IMR-90 (cell line): ENCODE data around the gene LOXL4. TPM values are rescaled to one million over a fixed set of nuclear protein-coding genes. Genes with fewer than 3 reads are reported as not detected.

ENCODE experiments used
- ATAC-seq: fragments of 200-7000 bp; cut with Tn5 transposase; 2 replicates; pipeline ENCODE4 v1.9.1; 2020; ENCODE audit warnings: low read depth, mild to moderate bottlenecking, moderate library complexity
- BruUV-seq: library from RNA; stranded (reverse); fragments of 400-500 nt; replicated peaks from 2 replicates; lab custom pipeline; 2021; lab: Mats Ljungman, UMichigan
- CTCF ChIA-PET: fragments of 300-600 bp; formaldehyde crosslinking; extraction: SDS; loops from one replicate; lab custom pipeline; 2021; ENCODE audit warnings: antibody characterized with exemption; lab: Yijun Ruan, JAX
- POLR2A ChIA-PET: fragments of 300-600 bp; sonication (Branson Sonifier 250); formaldehyde crosslinking; loops from one replicate; lab custom pipeline; 2022; ENCODE audit warnings: antibody characterized with exemption; ENCODE audit not compliant: unreplicated experiment; lab: Charles Lee
- DNase-seq: peaks from one replicate; pipeline ENCODE4 v3.0.0; 2013
- H2AFZ ChIP-seq: replicated peaks from 2 replicates; pipeline ENCODE3; 2013; ENCODE audit warnings: low read length, mild to moderate bottlenecking; ENCODE audit not compliant: poor library complexity
- H2AK5ac ChIP-seq: 2 replicates; pipeline ENCODE4 v1.6.1; 2013; ENCODE audit warnings: low read depth, low read length, inconsistent platforms
- H2AK9ac ChIP-seq: replicated peaks from 2 replicates; pipeline ENCODE3; 2013; ENCODE audit warnings: mild to moderate bottlenecking, low read depth, low read length, moderate library complexity; ENCODE audit not compliant: poor library complexity
- H2BK120ac ChIP-seq: 2 replicates; pipeline ENCODE4 v1.6.1; 2013; ENCODE audit warnings: low read depth, low read length, inconsistent platforms
- H2BK15ac ChIP-seq: 3 replicates; pipeline ENCODE4 v1.6.1; 2013; ENCODE audit warnings: low read depth, low read length, inconsistent platforms
- H2BK20ac ChIP-seq: 2 replicates; pipeline ENCODE4 v1.6.1; 2013; ENCODE audit warnings: low read depth, mild to moderate bottlenecking, inconsistent platforms, low read length, moderate library complexity
- H2BK5ac ChIP-seq: 2 replicates; pipeline ENCODE4 v1.6.1; 2013; ENCODE audit warnings: mild to moderate bottlenecking, low read depth, low read length, inconsistent platforms; ENCODE audit not compliant: poor library complexity, severe bottlenecking
- H3K14ac ChIP-seq: replicated peaks from 2 replicates; pipeline ENCODE4 v1.6.1; 2013; ENCODE audit warnings: low read depth, low read length, inconsistent platforms
- H3K18ac ChIP-seq: 2 replicates; pipeline ENCODE4 v1.6.1; 2013; ENCODE audit warnings: low read depth, low read length, control low read depth
- H3K23ac ChIP-seq: 2 replicates; pipeline ENCODE4 v1.6.1; 2013; ENCODE audit warnings: low read depth, low read length, inconsistent platforms
- H3K27ac ChIP-seq: 2 replicates; pipeline ENCODE4 v1.5.1; 2013; ENCODE audit warnings: mild to moderate bottlenecking, control low read depth, low read length; ENCODE audit not compliant: insufficient read depth
- H3K27me3 ChIP-seq: 2 replicates; pipeline ENCODE4 v1.6.1; 2013; ENCODE audit warnings: low read length; ENCODE audit not compliant: control insufficient read depth, insufficient read depth
- H3K36me3 ChIP-seq: 2 replicates; pipeline ENCODE4 v1.6.1; 2013; ENCODE audit warnings: low read length, mixed read lengths; ENCODE audit not compliant: control insufficient read depth, insufficient read depth
- H3K4ac ChIP-seq: 2 replicates; pipeline ENCODE4 v1.6.1; 2013; ENCODE audit warnings: low read depth, low read length, inconsistent platforms
- H3K4me1 ChIP-seq: 2 replicates; pipeline ENCODE4 v1.6.1; 2013; ENCODE audit warnings: low read length, mixed read lengths; ENCODE audit not compliant: control insufficient read depth, insufficient read depth
- H3K4me2 ChIP-seq: 2 replicates; pipeline ENCODE4 v1.6.1; 2013; ENCODE audit warnings: low read depth, mild to moderate bottlenecking, control low read depth, low read length, moderate library complexity
- H3K4me3 ChIP-seq: 2 replicates; pipeline ENCODE4 v1.5.1; 2013; ENCODE audit warnings: low read depth, mild to moderate bottlenecking, control low read depth, low read length, moderate library complexity; ENCODE audit not compliant: insufficient read depth
- H3K56ac ChIP-seq: 2 replicates; pipeline ENCODE4 v1.6.1; 2013; ENCODE audit warnings: low read length, inconsistent platforms; ENCODE audit not compliant: insufficient read depth; ENCODE audit errors: extremely low read depth
- H3K79me1 ChIP-seq, 2 experiments: 2 replicates each; pipeline ENCODE4 v1.6.1; 2013; ENCODE audit warnings: low read length in 2 of 2, inconsistent platforms in 1 of 2, low read depth in 1 of 2
- H3K9ac ChIP-seq: 2 replicates; pipeline ENCODE4 v1.6.1; 2013; ENCODE audit warnings: low read depth, low read length, control low read depth
- H3K9me1 ChIP-seq: 2 replicates; pipeline ENCODE4 v1.6.1; 2013; ENCODE audit warnings: low read length, inconsistent platforms; ENCODE audit not compliant: insufficient read depth
- H3K9me3 ChIP-seq: 2 replicates; pipeline ENCODE4 v1.6.1; 2013; ENCODE audit warnings: low read length; ENCODE audit not compliant: control insufficient read depth, insufficient read depth
- H4K20me1 ChIP-seq: 2 replicates; pipeline ENCODE4 v1.6.1; 2013; ENCODE audit warnings: low read length, inconsistent platforms; ENCODE audit not compliant: insufficient read depth
- H4K5ac ChIP-seq: 2 replicates; pipeline ENCODE4 v1.6.1; 2013; ENCODE audit warnings: mild to moderate bottlenecking, low read depth, low read length, control low read depth
- H4K8ac ChIP-seq, 2 experiments: 2 replicates each; pipeline ENCODE4 v1.6.1; 2013; ENCODE audit warnings: low read depth in 2 of 2, low read length in 2 of 2, control low read depth in 1 of 2, inconsistent platforms in 1 of 2
- H4K91ac ChIP-seq: 2 replicates; pipeline ENCODE4 v1.6.1; 2013; ENCODE audit warnings: low read depth, low read length, inconsistent platforms; ENCODE audit not compliant: insufficient read depth
- CEBPB ChIP-seq: IDR thresholded peaks from 2 replicates; pipeline ENCODE4 v1.6.1; 2012; ENCODE audit warnings: low read depth, low read length, improper control_type of control experiment
- ELK1 ChIP-seq: fragments of 150-350 bp; IDR thresholded peaks from 2 replicates; pipeline ENCODE4 v1.6.1; 2016; ENCODE audit warnings: low read depth, mild to moderate bottlenecking, low read length, moderate library complexity, borderline replicate concordance
- MXI1 ChIP-seq: IDR thresholded peaks from 2 replicates; pipeline ENCODE4 v1.6.1; 2012; ENCODE audit warnings: low read depth, mild to moderate bottlenecking, low read length, moderate library complexity, borderline replicate concordance
- RCOR1 ChIP-seq: IDR thresholded peaks from 2 replicates; pipeline ENCODE4 v1.6.1; 2012; ENCODE audit warnings: mild to moderate bottlenecking, low read length, improper control_type of control experiment; ENCODE audit not compliant: insufficient replicate concordance
- SMC3 ChIP-seq: fragments of 150-350 bp; IDR thresholded peaks from 2 replicates; pipeline ENCODE4 v1.6.1; 2016; ENCODE audit warnings: low read depth, mild to moderate bottlenecking, antibody characterized with exemption, low read length, moderate library complexity
- whole genome bisulfite sequencing, 2 experiments: methylation state at CpG; one replicate each; pipeline versions ENCODE4 v1.1.5 to v1.1.7; 2013; ENCODE audit warnings: missing lambda C conversion rate in 2 of 2; ENCODE audit not compliant: insufficient read length in 1 of 2; ENCODE audit errors: extremely low coverage in 2 of 2; 5-methylcytosine and 5-hydroxymethylcytosine counted together
- dilution Hi-C: fragments of 300-500 bp; cut with HindIII; formaldehyde crosslinking; loops from one replicate; pipeline ENCODE4 v1.14.3; 2018; ENCODE audit warnings: low sequenced_read_pairs; ENCODE audit not compliant: unreplicated experiment
- in situ Hi-C: fragments of 300-500 bp; cut with MboI; formaldehyde crosslinking; loops from 3 replicates; pipeline ENCODE4 v1.14.3; 2019; ENCODE audit warnings: low sequenced_read_pairs, inconsistent platforms, mixed read lengths
- intact Hi-C: fragments of 100-400 bp; cut with micrococcal nuclease; formaldehyde crosslinking; loops from 2 replicates; pipeline ENCODE4 v1.10.0; 2022
- polyA plus RNA-seq, 3 experiments: library from polyadenylated mRNA; depleted of rRNA; stranded (reverse); fragments of >200 nt; gene quantifications; 2 replicates each; pipeline ENCODE4 v1.2.3, GENCODE V29; 2012; ENCODE audit warnings: low replicate concordance in 1 of 3
- total RNA-seq: library from RNA; depleted of rRNA; stranded (reverse); fragments of >200 nt; gene quantifications from 2 replicates; pipeline ENCODE4 v1.2.3, GENCODE V29; 2012

LOXL4 gene
- total and polyA plus RNA-seq, 2 of the 4 experiments (the other 2 are of a cell fraction), result 20.8 to 26.7 TPM

DNA sequence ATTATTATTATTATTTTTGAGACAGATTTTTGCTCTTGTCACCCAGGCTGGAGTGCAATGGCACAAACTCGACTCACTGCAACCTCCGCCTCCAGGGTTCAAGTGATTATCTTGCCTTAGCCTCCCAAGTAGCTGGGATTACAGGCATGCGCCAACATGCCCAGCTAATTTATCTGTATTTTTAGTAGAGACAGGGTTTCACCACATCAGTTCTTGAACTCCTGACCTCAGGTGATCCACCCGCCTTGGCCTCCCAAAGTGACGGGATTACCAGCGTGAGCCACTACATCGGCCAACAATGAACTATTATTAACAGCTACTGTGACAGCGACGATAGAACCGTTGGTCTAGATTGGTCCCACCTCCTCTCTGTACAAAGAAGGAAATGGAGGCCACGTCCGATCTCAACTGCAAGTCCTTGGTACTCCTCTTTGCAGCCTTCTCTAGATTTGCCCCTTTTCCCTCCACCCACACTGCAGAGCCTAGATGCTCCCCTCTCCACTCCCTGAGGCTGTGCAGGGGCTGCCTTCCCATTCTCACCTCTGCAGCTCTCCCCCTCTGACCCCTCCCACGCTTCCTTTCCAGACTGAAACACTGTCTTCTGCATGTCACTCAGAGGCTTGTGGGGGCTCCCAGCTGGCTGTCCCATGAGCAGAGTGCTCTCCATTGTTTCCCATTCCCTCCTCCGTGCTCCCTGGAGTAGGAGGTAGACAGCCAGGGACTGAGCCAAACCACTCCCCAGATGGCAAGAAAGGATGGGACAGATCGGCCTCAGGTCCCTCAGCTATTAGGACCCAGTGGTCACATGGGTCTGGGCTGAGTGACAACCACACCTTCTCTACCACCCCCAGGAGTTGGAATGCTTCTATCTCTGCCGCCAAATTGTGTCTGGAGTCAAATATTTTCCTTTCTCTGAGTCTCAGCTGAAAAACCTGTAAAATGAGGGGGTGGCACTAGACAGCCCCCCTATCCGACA is 2.3 kb downstream of the LOXL4 start (continued):
- TF ChIP-seq MXI1 (no peak), SMC3 (no peak)

DNA sequence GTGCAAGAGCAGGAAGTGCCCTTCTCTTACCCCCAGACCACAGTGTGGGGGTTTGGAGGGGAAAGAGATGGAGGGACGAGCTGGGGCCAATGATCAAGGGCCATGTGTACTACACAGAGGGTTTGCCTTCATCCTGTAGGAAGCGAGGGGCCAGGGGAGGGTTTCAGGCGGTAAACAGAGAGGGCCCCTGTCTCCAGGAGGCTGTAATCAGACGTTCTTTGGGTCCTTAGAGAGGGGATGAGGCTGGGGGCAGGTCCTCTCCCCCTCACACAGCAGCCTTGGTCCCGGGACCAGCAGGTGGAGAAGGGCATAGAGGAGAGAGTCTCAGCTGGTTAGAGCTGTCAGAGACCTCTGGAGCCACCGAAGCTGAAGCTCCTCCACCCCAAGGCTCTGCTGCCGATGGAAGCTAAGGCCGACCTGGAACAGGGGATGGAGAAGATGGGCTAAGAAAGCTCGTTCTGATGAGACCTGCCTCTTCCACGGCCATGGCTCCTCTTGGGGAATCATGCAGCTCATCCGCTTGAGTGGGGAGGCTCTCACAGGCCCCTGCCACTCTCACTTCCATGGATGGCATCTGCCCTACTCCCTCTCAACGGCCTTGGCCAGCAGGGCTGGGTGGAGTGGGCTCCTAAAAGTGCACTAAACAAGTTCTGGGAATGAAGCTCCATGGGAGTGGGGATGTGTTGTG is 3.5 kb downstream of the LOXL4 start:
- Histone ChIP-seq H2AFZ (no peak overlapping the region), H2AK5ac (no peak overlapping the region), H3K4me3 (no peak overlapping the region), H3K4ac (peak overlapping the region; percentile 13; the same call in 1 of the 2 replicates), H2BK120ac (no peak overlapping the region), H3K79me1 (peaks cover 0 to 5% of the 10 kb centered on the region in 2 experiments; a peak in 1 of 4 replicates), H2BK15ac (no peak overlapping the region), H4K91ac (no peak overlapping the region), H3K9me1 (peaks cover 23% of the 10 kb centered on the region), H3K36me3 (no peaks in the 10 kb centered on the region), H3K18ac (no peak overlapping the region), H3K4me2 (no peak overlapping the region), H3K27me3 (no peaks in the 10 kb centered on the region), H3K9ac (no peak overlapping the region), H3K23ac (no peak overlapping the region; the same call in 1 of the 2 replicates), H4K5ac (no peak overlapping the region), H3K9me3 (no peaks in the 10 kb centered on the region), H2AK9ac (peak overlapping the region; percentile 42), H3K14ac (no peak overlapping the region), H3K27ac (no peak overlapping the region), H3K4me1 (peaks cover 27% of the 10 kb centered on the region), H4K8ac (no peak overlapping the region), H3K56ac (no peak overlapping the region), H4K20me1 (no peaks in the 10 kb centered on the region; the same call in none of the 2 replicates), H2BK20ac (no peak overlapping the region), H2BK5ac (no peak overlapping the region)
- ChIA-PET POLR2A (no interaction called here), CTCF (interaction anchor here (0.6 kb wide), 2 partner anchors 130 to 155 kb away, joined by 3 read pairs; no protein-coding TSS in a partner anchor)
- no CpG with 5 or more reads among the region's 12 CpGs for WGBS, 2 experiments
- intact Hi-C loops, result no loop called here
- in situ Hi-C loops, result no loop called here
- dilution Hi-C loops, result no loop called here
- no TSS peak for BruUV-seq
- ATAC-seq (no peak), DNase-seq (no peak)
- TF ChIP-seq CEBPB, result no peak
- TF ChIP-seq ELK1, result no peak
- no peak for TF ChIP-seq MXI1
- no peak for TF ChIP-seq RCOR1
